ENCODE measurements around the gene STOML1. TPM values are rescaled to one million over a fixed set of nuclear protein-coding genes. Genes with fewer than 3 reads are reported as not detected.

STOML1 gene
- total RNA-seq, 1 experiment from 2014 or later: 2.5 TPM

- Histone ChIP-seq H2AK5ac (ENCODE audit: insufficient read length, low read length) (no peak overlapping the region), H3K23ac (ENCODE audit: insufficient read length, low read depth, low read length) (no peak overlapping the region), H4K5ac (ENCODE audit: insufficient read length, low read depth, low read length) (no peak overlapping the region), H3K79me1 (ENCODE audit: insufficient read depth, low read depth, low read length, poor library complexity, severe bottlenecking) (no peaks in the 10 kb centered on the region), H3K4me2 (ENCODE audit: insufficient read depth, insufficient read length, low read length) (no peak overlapping the region), H4K20me1 (ENCODE audit: control insufficient read depth, insufficient read depth, insufficient read length) (no peaks in the 10 kb centered on the region), H3K18ac (ENCODE audit: insufficient read length, low read depth, low read length) (no peak overlapping the region), H2BK12ac (ENCODE audit: insufficient read length, low read depth, low read length) (no peak overlapping the region), H3K9ac (ENCODE audit: extremely low read depth, insufficient read length, low read length) (no peak overlapping the region), H3T11ph (ENCODE audit: low read length) (no peak overlapping the region), H3K27me3 (ENCODE audit: insufficient read depth, low read length) (no peaks in the 10 kb centered on the region), H2BK5ac (ENCODE audit: insufficient read length, low read length) (no peak overlapping the region), H3K23me2 (ENCODE audit: insufficient read length, low read depth, low read length, poor library complexity, severe bottlenecking) (no peaks in the 10 kb centered on the region), H3K14ac (ENCODE audit: insufficient read depth, low read length) (no peak overlapping the region), H2BK120ac (ENCODE audit: low read depth, low read length, poor library complexity, severe bottlenecking) (no peak overlapping the region), H4K8ac (replicated peaks; ENCODE audit: insufficient read length, low read depth, low read length) (no peak overlapping the region), H2AFZ (ENCODE audit: low read length) (no peak overlapping the region), H3K4me1 (ENCODE audit: insufficient read depth, low read length) (no peaks in the 10 kb centered on the region), H2BK20ac (ENCODE audit: low read depth, low read length, poor library complexity, severe bottlenecking) (no peak overlapping the region), H3K27ac (ENCODE audit: insufficient read length, low read depth, low read length) (no peak overlapping the region), H4K91ac (ENCODE audit: insufficient read length, low read depth, low read length) (no peak overlapping the region), H3K79me2 (ENCODE audit: insufficient read depth, low read length) (no peaks in the 10 kb centered on the region), H3K9me3 (ENCODE audit: control insufficient read depth, low read depth, low read length) (no peaks in the 10 kb centered on the region), H3K4ac (ENCODE audit: low read depth, low read length) (no peak overlapping the region), H3K56ac (ENCODE audit: insufficient read length, low read depth, low read length) (no peak overlapping the region), H2BK15ac (ENCODE audit: low read depth, low read length) (no peak overlapping the region)
- WGBS (ENCODE audit: extremely low coverage, insufficient read length, low lambda C conversion rate): no CpG with 5 or more reads among the region's 13 CpGs
- H3K9me3 Mint-ChIP-seq: no peaks in the 10 kb centered on the region
- H3K36me3 Mint-ChIP-seq (ENCODE audit: insufficient read depth in 1 of 3, low read depth in 3 of 3): no peaks in the 10 kb centered on the region; a peak in 1 of 7 replicates
- H3K27ac Mint-ChIP-seq: no peak overlapping the region
- DNase-seq: no peak
- peaks cover 7% of the 10 kb centered on the region for H3K27me3 Mint-ChIP-seq (ENCODE audit: low read depth)
- peaks cover 9 to 30% of the 10 kb centered on the region in 2 experiments for H3K4me1 Mint-ChIP-seq
- TF ChIP-seq CTCF (conservative IDR thresholded peaks at IDR 0.05): no peak
- no peak overlapping the region for H3K4me3 Mint-ChIP-seq
Observed at GRCh38 chr15:73951601-73952000, 40.5 kb downstream of the STOML1 start.

All from H9 (cell line).